ENCODE results near the gene TRAPPC11.

GRCh38 chr4:183666088-183666487 is 7.0 kb downstream of the TRAPPC11 start:
- TF ChIP-seq POLR2AphosphoS5 (IDR thresholded peaks at IDR 0.05) (no peak), POLR2A (IDR thresholded peaks at IDR 0.05) (no peak)
- TF ChIP-seq, protein P1, sequence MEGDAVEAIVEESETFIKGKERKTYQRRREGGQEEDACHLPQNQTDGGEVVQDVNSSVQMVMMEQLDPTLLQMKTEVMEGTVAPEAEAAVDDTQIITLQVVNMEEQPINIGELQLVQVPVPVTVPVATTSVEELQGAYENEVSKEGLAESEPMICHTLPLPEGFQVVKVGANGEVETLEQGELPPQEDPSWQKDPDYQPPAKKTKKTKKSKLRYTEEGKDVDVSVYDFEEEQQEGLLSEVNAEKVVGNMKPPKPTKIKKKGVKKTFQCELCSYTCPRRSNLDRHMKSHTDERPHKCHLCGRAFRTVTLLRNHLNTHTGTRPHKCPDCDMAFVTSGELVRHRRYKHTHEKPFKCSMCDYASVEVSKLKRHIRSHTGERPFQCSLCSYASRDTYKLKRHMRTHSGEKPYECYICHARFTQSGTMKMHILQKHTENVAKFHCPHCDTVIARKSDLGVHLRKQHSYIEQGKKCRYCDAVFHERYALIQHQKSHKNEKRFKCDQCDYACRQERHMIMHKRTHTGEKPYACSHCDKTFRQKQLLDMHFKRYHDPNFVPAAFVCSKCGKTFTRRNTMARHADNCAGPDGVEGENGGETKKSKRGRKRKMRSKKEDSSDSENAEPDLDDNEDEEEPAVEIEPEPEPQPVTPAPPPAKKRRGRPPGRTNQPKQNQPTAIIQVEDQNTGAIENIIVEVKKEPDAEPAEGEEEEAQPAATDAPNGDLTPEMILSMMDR (IDR thresholded peaks at IDR 0.05), result no peak

All from suprapubic skin (tissue), 4 donors.